CD4-positive, alpha-beta T cell treated with Interferon gamma for 1 hour (primary cell): ENCODE results near the gene FAR2.
A peak's percentile ranks its signal among the peaks of the same experiment; 100 is the strongest.
"Not testable (repeated sequence)": the region's sequence is repeated elsewhere in the genome, so short reads cannot be mapped to it uniquely, and the experiment has no call there.

ENCODE experiments used
- DNase-seq: peaks from one replicate; pipeline ENCODE4 v3.0.0-alpha.2; 2020

The FAR2 gene

DNA sequence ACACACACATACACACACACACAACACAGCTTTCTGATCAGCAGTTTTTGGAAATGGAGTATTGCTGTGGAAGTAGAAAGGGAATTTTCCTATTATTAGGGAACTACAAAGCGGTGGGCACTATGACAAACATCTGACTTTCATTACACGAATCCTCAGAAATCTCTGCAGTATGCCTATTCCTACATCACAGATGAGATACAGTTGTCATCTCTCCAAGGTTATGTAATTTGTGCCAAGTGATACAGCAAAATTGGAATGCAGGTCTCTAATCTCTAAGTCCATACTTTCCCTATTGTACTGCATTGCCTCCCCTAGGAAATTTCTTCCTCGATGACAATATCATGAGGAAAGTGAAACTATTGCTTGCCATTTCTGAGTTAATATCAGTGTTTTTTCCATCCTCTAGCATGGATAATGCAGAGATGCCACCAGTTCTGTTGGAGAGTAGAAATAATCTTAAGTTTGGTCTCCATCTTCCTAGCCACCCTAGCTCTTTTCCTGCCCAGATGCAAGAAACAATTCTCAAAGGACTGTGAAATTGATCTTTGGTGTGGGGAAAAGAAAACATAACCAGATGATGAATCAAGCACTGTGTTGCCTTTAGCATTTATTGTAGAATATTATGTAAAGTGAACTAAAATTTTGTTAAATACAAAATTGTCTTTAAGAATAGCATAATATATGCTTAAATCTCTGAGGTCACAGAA is 137.2 kb downstream of the FAR2 start:
- DNase-seq, result no peak

DNA sequence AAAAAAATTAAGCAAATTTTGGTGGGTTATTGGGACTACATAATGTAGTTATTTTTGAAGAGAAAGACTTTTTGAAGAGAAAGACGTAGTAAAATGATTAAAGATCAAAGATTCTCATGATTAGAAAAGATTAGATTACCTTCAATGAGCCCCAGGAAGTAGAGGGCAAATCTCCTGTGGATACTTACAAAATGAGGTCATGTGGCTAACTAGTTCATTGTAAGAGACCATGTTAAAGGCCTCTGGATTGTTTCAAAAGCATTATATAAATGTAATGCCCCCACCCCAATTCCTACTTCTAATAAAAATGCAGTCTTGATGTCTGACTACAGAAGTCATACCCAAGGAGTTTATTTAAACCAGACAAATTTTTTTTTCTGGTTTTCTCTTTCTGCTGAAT is 138.5 kb downstream of the FAR2 start:
- DNase-seq, result no peak

DNA sequence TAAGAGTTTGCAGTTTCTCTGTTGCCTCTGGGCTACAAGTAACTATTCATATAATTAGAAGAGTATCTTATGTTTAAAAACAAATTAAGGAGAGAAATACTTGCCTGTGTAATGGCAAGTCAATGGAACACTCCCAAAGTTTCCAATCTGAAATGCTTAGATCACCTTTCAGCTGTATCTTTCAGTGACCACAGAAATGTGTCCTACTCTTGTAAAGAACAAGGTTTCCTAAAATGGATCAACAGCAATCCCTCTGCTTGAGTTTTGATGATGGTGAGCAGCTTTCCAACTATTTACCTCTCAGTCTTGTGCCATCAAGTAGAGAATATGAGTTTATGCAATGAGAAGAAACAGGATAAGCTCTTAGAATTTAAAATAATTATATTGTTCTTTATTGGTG is 139.0 kb downstream of the FAR2 start:
- no peak for DNase-seq

DNA sequence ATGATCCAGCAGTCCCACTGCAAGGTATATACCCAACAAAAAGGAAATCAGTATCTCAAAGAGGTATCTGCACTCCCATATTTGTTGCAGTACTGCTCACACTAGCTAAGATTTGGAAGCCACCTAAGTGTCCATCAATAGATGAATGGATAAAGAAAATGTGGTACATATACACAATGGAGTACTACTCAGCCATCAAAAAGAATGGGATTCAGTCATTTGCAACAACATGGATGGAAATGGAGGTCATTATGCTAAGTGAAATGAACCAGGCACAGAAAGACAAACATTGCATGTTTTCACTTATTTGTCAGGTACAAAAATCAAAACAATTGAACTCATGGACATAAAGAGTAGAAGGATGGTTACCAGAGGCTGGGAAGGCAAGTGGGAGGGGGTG is 141.4 kb downstream of the FAR2 start:
- not testable (repeated sequence) for DNase-seq

DNA sequence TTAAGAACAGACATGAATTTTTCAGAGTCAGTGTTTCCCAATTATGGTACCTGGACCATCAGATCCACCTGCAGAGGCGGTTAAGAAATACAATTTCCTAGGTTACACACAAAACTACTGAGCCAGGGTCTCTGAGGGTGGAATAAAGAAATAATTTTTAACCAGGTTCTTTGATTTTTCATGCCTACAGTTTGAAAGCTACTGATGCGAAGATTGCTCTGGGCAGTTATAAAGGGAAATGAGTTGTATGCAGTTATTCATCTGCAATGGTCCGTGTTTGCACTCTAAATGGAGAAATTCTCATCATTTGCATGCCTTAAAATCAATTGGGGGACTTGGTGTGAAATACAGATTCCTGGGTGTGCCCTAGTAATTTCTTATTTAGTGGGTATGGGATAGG is 142.1 kb downstream of the FAR2 start:
- no peak for DNase-seq

DNA sequence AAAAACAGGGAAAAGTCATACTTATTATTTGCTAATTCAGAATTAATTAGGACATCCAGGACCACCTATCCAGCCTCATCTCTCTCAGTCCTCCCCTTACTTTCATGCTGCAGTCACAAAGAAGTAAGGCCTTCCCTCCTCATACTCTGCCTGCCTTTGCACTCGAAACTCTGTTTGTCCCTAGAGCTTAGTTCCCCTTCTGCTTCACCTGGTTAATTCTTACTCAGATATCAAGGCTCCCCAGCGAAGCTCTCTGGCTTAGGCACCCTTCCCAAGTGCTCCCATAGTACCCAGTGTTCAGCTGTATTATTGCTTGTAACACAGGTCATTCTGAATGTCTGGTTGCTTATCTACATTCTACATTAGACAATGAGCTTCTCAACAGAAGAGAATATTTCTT is 150.6 kb downstream of the FAR2 start:
- no peak for DNase-seq

DNA sequence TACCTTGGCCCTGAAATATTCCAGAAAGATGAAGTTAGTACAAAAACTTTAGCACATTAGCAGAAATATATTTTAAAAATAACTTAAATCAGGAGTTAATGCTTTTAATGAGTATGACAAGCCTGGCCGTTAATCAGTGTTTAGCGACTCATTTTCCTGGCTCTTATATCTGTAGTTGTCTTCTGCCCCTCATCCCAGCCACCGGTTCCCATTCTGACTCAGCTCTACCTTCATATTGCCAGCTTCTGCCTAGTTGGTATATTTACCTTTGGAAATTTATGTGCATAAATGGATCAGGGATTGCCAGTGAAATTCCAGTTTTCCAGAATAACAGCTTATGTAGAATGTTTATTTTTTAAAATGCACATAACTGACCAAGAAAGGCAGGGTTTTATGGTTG is 152.0 kb downstream of the FAR2 start:
- DNase-seq, result no peak

DNA sequence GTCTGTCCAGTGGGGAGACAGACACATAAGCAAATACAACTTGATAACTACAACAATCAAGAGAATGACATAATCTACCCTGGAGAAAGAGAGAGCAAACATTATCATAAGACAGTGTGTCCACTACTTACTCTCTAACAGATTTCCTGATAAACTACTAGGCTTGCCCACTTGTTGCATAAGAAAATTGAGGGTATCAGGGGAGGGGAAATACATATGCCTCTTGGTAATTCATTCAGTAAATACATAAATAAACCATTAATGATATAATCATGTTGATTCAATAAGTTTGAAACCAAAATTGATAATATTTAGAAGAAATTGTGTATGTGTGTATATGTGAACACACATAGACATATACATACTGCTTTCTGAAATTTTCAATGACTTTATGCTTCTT is 155.3 kb downstream of the FAR2 start:
- DNase-seq, result no peak

DNA sequence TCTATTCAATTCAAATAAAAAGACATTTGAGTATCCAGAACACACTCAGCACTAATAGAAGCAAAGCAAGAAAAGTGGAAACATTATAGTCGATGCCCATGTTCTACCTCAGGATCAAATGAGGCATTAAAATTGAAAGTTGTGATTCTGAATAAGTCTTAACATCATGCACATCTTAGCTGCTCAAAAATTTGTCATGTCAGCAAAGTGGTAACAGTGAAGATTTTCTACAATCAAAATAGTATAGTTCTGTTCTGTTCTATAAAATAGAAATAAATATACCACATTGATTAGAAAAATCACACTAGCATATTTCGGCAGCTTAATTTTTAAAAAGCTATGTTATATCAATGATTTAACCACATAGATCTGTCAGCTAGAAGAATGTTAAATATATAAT is 157.2 kb downstream of the FAR2 start:
- DNase-seq, result no peak

DNA sequence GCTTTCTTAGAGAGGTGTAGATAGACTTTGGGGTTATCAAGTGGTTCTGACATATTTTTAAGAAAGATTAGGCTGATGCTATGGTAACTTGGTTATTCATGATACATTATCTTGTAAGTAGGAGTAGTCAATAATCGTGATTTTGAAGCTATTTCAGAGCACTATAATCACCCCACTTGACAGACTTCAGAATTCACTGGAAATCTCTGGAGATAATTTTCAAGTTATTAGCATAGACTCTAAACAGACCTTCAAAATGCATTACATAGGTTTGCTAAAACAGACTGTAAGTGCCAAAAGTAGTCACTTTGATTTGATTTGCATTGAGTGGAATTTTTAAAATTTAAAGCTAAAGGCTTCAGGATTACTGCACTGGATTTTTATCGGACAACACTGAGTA is 157.6 kb downstream of the FAR2 start:
- DNase-seq, result no peak

DNA sequence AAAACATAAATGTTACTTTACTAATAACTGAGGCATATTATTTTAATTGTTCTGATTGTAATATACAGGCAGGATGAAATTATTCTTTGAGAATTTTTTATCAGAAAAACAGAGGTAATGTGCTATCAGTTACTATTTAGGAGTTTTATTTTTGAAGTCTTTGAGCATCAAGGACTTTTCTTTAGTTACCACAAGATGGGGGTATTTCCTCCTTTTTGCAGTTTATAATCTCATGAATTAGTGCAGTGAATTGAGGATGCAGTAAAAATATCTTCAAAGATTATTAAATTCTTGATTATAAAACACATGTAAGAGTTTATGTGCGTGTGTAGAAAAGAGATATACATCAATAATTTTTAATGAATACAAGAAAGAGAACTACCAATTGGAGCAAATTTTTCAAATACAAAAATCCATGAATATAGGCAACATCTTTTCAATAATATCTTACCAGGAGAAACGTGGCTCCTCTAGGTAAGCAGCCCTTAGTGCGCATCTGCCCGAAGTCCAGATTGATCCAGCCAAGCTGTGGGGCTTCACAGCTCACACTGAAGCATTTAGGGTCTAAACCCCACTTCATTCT is 160.3 kb downstream of the FAR2 start:
- no peak for DNase-seq

DNA sequence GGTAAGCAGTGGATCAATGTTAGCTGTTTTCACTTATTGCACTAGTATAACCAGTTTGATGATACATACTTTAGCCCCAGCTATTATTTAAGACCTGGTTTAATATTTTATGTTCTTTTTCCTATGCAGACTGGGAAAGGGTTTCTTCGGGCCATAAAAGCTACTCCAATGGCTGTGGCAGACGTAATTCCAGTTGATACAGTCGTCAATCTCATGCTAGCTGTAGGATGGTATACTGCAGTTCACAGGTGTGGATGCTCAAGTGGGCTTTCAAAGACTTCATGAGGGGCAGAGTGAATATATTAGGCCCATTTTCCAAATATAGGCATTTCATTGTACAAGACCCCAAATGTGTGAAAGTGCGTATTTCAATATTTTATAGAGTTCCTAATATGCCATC is 161.8 kb downstream of the FAR2 start:
- no peak for DNase-seq

DNA sequence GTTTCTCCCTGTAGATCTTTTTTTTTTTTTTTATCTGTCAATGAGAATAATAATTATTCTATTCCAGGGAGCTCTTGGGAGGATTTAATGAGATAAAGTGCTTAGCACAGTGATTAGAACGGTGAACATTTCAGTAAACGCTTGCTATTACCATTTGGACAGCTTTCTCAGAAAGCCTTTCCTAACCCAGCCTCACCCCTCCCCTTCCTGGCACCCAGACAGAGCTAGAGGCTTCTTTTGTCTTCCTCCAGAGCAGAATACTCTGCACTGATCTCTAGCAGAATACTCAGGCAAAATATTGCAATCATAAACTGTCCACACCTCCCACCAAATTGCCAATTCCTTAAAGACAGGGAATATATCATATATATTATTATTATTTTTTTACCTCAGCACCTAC is 165.3 kb downstream of the FAR2 start:
- DNase-seq, result no peak

DNA sequence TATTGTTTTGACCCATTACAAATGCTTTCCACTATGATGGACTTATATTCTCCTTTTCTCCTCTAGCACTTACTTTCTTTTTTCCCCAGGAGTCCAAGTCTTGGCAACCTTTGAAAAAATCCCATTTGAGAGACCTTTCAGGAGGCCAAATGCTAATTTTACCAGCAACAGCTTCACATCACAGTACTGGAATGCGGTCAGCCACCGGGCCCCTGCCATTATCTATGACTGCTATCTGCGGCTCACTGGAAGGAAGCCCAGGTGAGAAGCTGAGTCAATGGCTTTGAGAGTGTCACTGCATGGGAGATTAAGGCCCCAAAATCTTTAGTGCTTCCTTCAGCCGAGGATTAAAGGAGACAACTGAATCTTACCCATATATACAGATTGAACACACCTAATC is 167.7 kb downstream of the FAR2 start:
- no peak for DNase-seq

DNA sequence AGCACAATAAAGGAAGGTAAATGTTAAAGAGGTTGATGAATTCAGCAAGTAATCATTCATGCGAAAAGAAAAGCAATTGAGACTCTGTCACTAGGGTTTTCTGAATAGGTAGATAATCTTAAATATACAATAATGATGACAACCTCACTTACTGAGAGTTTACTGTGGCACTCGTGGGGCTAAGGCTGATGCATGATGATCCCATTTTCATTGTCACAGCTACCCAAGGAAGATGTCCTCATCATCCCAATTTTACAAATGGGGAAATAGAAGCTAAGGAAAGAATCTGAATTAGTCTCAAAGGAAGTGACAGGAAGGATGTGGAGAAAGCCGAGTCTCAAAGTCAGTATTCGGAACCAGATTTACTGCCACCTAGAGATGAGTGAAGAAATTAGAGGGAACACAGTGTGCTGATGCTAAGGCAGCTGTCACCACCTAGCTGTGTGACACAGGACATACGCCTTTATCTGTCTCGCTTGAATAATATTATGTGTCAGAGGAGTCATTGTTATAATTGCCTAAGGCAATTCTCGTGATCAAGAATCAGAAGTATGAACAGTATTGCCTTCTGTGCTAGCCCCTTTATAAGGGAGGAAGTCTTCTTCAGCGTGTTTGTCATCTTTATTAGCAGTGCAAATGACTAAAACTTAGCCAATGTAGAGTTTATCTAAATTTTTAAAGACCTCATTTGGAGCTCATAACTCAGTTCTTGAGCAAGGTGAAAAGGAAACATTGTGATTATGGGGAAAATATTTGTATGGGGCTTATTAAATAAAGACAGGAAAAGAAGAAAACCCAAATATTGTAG is 168.7 kb downstream of the FAR2 start:
- peak; percentile 47 for DNase-seq

DNA sequence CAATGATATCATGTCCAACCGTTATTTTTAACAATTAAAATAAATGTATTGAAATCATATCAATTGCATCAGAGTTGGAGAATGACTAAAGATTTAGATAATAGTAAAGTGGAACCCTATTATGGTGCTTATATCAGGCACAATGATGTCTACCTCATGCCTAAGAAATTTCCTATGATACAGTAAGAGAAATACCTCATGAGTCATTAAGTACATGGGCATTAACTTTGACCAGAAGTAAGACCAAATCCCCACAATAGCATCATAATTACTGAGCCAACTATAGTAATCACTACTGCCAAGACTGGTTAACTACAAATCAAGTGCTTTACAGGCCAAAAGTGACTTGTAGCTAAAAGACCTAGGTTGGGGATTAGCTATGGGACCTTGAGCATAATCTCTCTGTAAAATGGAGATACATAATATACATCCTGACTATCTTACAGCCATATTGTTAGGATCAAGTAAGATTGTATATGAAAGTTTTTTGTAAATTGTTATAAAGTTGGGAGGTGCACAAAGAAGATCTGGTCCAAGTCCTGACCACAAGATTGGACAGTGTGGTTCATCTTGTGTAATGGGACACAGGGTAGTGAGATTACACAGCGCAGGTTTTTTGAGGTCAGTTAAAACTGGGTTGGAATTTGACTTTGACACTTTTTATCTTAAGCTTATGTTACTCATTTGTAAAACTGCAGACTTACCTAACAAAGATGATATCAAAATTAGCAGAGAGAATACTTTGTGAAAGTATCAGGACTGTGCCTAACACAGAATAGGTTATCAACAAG is 171.4 kb downstream of the FAR2 start:
- no peak for DNase-seq

DNA sequence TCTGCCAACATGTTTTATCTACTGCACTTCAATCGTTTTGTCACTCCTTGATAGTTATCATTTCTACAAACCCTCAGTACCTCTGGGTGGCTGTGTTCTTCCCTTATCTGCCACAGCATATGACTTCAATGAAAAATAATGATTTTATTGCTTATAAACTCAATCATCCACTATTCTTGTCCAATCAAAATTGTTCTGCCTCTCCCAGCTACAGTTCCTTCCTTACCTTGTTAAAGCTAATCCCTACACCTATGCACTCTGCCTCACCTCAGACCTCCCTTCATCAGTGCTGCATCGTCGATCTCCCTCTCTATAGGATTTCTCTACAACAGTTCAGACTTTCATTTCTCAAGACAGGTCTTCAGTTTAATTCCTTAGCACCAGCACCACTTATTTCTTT is 173.1 kb downstream of the FAR2 start:
- DNase-seq, result no peak

DNA sequence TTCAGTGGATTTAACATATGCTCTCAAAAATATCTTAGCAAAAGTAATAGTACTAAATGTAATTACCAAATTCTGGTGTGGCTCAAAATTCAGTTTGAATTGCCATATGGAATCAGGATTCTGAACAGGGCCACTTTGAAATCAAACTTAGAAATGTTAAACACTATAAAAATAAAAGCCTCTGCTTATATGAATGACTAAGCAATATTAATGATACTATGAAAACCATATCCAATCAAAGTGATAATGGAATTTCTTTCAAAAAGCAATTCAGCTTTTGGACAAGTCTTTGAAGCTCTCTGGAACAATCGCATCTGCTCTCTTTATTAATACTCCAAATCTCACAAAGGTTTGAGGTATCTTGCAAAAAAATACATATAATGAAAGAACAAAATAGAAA is 180.3 kb downstream of the FAR2 start:
- DNase-seq, result no peak

DNA sequence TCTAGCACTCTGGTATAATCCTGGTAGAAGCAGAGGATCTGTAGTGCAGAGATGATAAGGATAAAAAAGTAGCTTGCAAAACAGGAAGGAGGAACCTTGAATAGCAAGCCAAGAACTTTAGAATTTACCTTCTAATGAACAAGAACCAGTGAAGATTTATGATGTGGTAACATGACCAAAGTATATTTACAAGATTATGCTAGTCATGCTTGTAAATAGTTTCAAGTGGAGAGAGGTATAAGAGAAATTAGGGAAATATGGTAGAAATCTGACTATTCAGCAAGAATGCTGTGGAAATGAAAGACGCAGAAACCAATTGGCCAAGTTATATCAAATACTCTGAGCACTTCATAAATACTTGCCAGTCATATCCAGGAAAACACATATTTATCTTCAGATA is 184.1 kb downstream of the FAR2 start:
- no peak for DNase-seq

DNA sequence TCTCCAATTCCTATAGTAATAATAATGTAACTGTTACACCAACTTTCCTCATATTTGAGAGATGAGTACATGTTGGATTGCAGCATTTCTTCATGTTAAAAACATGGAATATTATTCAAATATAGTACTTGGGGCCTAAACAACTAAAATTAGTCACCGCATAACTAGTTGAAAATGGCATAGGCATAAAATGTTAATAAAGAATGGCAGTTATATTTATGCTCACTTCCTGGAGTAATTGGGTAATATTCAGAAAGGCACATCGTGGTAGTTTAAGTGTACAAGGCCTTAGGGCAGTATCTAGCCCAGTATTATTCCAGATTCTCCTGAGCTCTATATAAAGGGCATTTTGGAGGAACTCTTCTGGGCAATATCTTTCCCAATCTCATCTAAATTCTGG is 185.9 kb downstream of the FAR2 start:
- no peak for DNase-seq

DNA sequence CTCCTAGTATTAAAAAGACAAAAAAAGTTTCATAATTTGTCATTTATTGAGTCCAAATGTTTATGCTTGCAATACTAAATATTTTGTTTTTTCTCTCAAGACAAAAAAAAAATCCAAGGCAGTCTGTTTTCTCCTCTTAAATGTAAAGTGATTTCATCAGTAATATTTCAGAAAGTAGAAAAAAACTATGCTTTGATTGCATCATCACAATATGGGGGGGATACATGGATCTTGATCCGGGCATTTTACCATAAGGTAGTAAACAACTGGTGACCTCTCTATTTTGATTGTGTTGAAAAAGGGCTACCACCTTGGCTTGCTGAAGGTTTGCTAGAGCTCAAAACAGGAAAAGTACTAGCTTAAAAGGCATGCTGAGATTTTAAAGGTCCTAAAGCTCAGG is 188.2 kb downstream of the FAR2 start:
- DNase-seq, result no peak

DNA sequence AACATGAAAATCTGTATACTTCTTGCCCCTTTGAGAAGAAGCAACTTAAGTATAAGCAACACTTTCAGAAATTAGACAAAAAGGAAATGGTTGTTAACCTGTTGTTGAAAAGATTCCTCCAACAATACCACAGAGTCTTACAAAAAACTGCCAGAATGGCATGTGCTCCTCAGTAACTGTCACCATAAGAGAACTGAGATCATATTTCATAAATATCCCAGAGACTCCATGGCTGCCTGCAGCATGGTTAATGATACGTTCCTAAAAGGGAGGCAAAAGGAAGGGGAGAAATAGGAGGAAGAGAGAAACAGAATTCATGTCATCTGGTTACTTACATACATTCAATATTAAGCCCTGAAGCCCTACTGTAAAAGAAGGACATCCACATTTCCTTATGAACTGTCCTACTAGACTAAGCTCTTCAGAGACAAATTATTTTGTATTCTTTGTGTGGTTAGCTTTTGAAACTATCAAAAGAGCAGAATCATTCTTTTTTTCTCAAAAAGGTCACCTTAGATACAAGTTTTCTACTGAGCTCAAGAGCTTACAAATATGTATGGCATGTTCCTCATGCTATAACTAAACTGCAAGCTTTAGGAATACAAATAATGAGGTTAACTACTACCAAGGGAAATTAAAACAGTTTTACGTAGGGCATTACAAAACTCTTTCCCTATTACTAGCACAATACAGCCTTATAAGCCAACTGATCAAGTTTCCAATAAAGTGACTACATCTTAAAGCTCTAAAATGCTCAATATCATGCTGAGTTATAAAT is 194.1 kb downstream of the FAR2 start:
- DNase-seq, result no peak
